Measurements from ENCODE around the gene MLLT1.
"Not testable (repeated sequence)": the region's sequence is repeated elsewhere in the genome, so short reads cannot be mapped to it uniquely, and the experiment has no call there.

The MLLT1 gene

GRCh38 chr19:6318772-6319171 lies 39.0 kb upstream of the MLLT1 start:
- DNase-seq (ENCODE audit: low read depth), result no peak
- no peak overlapping the region for H3K4me3 ChIP-seq (ENCODE audit: low read depth, low read length)
- TF ChIP-seq CTCF (IDR thresholded peaks at IDR 0.05; ENCODE audit: insufficient read depth, low read depth, low read length, missing control alignments), result no peak

- H3K4me3 ChIP-seq (ENCODE audit: low read depth, low read length), result not testable (repeated sequence)
Measured at GRCh38 chr19:6315646-6316045, 35.9 kb upstream of the MLLT1 start.

GRCh38 chr19:6313398-6313969 lies 33.7 kb upstream of the MLLT1 start:
- TF ChIP-seq CTCF (IDR thresholded peaks at IDR 0.05; ENCODE audit: insufficient read depth, low read depth, low read length, missing control alignments), result no peak
- no peak overlapping the region for H3K4me3 ChIP-seq (ENCODE audit: low read depth, low read length)
- no peak for DNase-seq (ENCODE audit: low read depth)

More at GRCh38 chr19:6315646-6316045, 35.9 kb upstream of the MLLT1 start:
- DNase-seq (ENCODE audit: low read depth), result not testable (repeated sequence)

GRCh38 chr19:6312018-6312417 lies 32.2 kb upstream of the MLLT1 start:
- no peak for DNase-seq (ENCODE audit: low read depth)
- H3K4me3 ChIP-seq (ENCODE audit: low read depth, low read length), result no peak overlapping the region
- no peak for TF ChIP-seq CTCF (IDR thresholded peaks at IDR 0.05; ENCODE audit: insufficient read depth, low read depth, low read length, missing control alignments)

GRCh38 chr19:6298413-6298812 lies 18.6 kb upstream of the MLLT1 start:
- no peak overlapping the region for H3K4me3 ChIP-seq (ENCODE audit: low read depth, low read length)
- no peak for TF ChIP-seq CTCF (IDR thresholded peaks at IDR 0.05; ENCODE audit: insufficient read depth, low read depth, low read length, missing control alignments)
- DNase-seq (ENCODE audit: low read depth), result no peak

- TF ChIP-seq CTCF (IDR thresholded peaks at IDR 0.05; ENCODE audit: insufficient read depth, low read depth, low read length, missing control alignments), result no peak
- no peak overlapping the region for H3K4me3 ChIP-seq (ENCODE audit: low read depth, low read length)
- DNase-seq (ENCODE audit: low read depth), result no peak
Measured at GRCh38 chr19:6297202-6297601, 17.4 kb upstream of the MLLT1 start.

- no peak for TF ChIP-seq CTCF (IDR thresholded peaks at IDR 0.05; ENCODE audit: insufficient read depth, low read depth, low read length, missing control alignments)
- no peak overlapping the region for H3K4me3 ChIP-seq (ENCODE audit: low read depth, low read length)
- DNase-seq (ENCODE audit: low read depth), result no peak
Measured at GRCh38 chr19:6292006-6292405, 12.2 kb upstream of the MLLT1 start.

All from GM12865 (cell line).